Neuron (in vitro differentiated cells): ENCODE measurements around the gene PRKN.
A peak's percentile ranks its signal among the peaks of the same experiment; 100 is the strongest.

Source experiments
- H2AFZ ChIP-seq: one replicate; pipeline ENCODE4 v1.6.1; 2013; ENCODE audit warnings: low read depth, mild to moderate bottlenecking, inconsistent platforms, low read length, moderate library complexity
- H3K27me3 ChIP-seq: one replicate; pipeline ENCODE4 v1.6.1; 2013; ENCODE audit warnings: low read length; ENCODE audit not compliant: insufficient read depth
- H3K36me3 ChIP-seq: one replicate; pipeline ENCODE4 v1.6.1; 2013; ENCODE audit warnings: low read length; ENCODE audit not compliant: insufficient read depth
- H3K4me1 ChIP-seq: one replicate; pipeline ENCODE4 v1.6.1; 2013; ENCODE audit warnings: low read length; ENCODE audit not compliant: insufficient read depth
- H3K4me3 ChIP-seq: 2 replicates; pipeline ENCODE4 v1.5.1; 2013; ENCODE audit warnings: mild to moderate bottlenecking, low read length, moderate library complexity
- H3K9me3 ChIP-seq: one replicate; pipeline ENCODE4 v1.6.1; 2013; ENCODE audit warnings: low read length

PRKN gene

DNA sequence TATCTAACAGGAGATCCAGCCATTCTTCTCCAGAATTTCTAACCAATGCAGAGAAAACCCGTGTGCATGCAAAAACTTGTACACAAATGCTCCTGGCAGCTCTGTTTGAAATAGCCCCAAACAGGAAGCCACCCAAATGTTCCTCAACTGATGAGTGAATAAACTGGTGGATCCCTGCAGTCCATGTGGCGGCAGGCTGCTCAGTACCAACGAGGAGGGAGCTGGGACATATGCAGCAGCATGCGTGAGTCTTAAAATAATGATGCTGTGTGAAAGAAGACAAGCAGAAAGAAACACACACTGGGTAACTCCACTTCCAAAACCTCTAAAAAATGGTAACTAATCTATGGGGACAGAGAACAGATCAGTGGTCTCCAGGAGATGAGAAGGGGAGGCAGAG, 911.6 kb downstream of the PRKN start:
- peaks cover 3% of the 10 kb centered on the region for H3K9me3 ChIP-seq
- peak overlapping the region; percentile 48 for H2AFZ ChIP-seq
- no peaks in the 10 kb centered on the region for H3K36me3 ChIP-seq
- H3K4me3 ChIP-seq, result no peak overlapping the region
- H3K27me3 ChIP-seq, result no peaks in the 10 kb centered on the region
- peaks cover 5% of the 10 kb centered on the region for H3K4me1 ChIP-seq

DNA sequence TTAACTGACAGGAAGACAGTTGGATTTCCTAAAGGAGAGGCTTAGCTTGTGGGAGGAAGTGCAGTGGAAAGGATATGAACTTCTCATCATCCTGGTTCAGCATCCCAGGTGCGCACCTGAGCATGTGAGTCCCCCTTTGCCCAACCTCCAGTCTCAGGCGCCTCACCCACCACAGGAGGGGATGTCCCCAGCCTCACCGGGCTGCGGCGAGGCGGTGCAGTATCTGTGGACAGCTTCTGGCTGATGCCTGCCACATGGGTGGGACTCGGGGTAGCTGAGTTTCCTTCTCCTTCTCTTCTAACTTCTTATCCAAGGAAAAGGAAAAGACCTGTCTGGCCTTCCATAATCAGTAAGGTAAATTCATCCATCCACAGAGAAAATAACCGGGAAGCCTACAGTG, 914.4 kb downstream of the PRKN start:
- Histone ChIP-seq H3K4me3 (no peak overlapping the region), H2AFZ (no peak overlapping the region), H3K27me3 (no peaks in the 10 kb centered on the region), H3K4me1 (peaks cover 5% of the 10 kb centered on the region), H3K9me3 (peaks cover 3% of the 10 kb centered on the region), H3K36me3 (no peaks in the 10 kb centered on the region)

DNA sequence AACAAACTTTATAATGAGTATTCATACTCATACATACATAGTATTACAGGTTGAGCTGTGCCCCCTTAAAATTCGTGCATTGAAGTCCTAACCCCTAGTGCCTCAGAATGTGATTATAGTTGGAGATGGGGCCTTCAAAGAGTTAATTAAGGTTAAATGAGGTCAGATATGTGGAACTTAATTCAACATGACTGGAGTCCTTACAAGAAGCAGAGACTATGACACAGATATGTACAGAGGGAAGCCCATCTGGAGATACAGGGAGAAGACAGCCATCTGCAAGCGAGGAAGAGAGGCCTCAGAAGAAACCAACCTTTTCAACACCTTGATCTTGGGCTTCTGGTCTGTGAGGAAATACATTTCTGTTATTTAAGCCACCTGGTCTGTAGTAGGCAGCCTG, 917.6 kb downstream of the PRKN start:
- Histone ChIP-seq H3K4me3 (no peak overlapping the region), H2AFZ (no peak overlapping the region), H3K36me3 (no peaks in the 10 kb centered on the region), H3K9me3 (peaks cover 3% of the 10 kb centered on the region), H3K4me1 (no peaks in the 10 kb centered on the region), H3K27me3 (no peaks in the 10 kb centered on the region)

DNA sequence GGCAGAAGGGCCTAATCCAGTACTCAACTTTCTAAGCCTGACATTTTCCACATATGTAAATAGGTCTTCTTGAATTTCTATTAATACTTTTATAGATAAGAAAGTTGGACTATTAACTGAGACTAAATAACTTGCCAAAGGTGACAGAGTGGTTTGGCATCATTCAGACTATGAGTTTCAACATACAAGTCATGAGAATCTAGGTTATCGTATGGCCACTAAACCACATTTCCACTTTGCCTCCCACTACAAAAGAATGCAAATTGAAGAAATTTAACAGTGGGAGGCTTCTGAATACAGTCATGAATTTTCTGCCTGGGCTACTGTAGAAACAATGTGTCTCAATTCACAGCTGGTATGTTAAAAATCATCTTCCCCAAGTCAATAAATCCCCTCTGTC, 922.7 kb downstream of the PRKN start:
- Histone ChIP-seq H2AFZ (no peak overlapping the region), H3K4me1 (no peaks in the 10 kb centered on the region), H3K4me3 (no peak overlapping the region), H3K36me3 (no peaks in the 10 kb centered on the region), H3K9me3 (no peaks in the 10 kb centered on the region), H3K27me3 (no peaks in the 10 kb centered on the region)

DNA sequence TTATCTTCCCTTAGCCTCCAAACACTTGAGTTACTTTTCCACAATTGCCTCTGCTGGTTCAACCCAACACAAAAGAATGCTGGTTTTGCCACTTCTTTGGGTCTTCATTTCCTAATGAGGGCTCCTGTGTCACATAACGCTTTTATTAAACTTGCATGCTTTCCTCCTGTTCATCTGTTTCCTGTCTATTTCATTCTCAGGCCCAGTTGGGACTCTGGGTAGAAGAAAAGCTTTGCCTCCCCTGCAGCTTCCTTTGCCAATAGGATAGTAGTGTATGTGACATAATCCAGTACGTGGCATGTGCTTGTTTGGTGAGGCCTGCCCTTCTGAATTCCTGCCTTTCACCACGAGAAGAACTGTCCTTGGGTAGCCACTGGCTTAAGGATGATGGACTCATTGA, 924.4 kb downstream of the PRKN start:
- H3K4me1 ChIP-seq, result no peaks in the 10 kb centered on the region
- H3K27me3 ChIP-seq, result no peaks in the 10 kb centered on the region
- no peaks in the 10 kb centered on the region for H3K9me3 ChIP-seq
- no peak overlapping the region for H3K4me3 ChIP-seq
- no peak overlapping the region for H2AFZ ChIP-seq
- H3K36me3 ChIP-seq, result no peaks in the 10 kb centered on the region

DNA sequence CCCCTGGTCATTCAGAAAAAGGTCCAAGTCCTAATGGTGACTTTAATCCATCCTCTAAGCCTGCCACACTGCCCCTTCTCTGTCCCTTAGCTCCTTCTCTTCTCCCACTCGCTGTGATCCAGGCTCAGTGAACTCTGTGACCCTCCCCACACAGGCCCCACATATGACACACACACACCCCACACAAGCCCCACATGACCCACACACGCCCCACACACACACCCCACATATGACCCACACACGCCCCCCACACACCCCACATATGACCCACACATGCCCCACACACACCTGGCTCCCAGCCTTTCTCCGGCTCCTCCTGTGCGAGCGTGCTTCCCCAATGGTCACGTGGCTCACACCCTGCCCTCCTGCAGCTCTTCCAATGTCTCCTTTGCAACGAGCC, 925.3 kb downstream of the PRKN start:
- H2AFZ ChIP-seq, result no peak overlapping the region
- H3K4me1 ChIP-seq, result no peaks in the 10 kb centered on the region
- no peak overlapping the region for H3K4me3 ChIP-seq
- H3K27me3 ChIP-seq, result no peaks in the 10 kb centered on the region
- no peaks in the 10 kb centered on the region for H3K36me3 ChIP-seq
- no peaks in the 10 kb centered on the region for H3K9me3 ChIP-seq

DNA sequence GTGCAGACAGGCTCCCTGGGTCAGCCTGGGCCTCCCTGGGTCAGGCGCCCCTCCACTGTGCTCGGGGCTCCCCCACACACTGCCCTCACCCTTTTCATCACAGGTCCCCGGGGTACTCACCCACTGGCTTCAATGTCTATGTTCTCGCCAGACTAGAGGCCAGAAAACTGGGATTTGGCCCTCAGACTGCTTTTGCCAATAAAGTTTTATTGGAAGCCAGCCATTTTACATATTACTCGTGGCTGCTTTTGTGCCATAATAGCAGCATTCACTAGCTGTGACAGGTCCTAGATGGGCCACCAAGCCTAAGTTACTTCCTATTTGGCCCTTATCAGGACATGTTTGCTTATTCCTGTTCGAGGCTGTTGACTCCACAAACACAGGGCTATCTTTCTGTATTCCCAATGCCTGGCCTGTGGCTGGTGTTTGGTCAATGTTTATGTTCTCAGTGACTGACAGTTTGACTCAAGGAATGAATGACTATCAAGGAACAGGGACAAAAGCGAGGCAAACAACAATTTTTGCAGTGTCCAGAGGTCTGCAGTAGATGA, 928.6 kb downstream of the PRKN start:
- no peak overlapping the region for H2AFZ ChIP-seq
- H3K4me3 ChIP-seq, result no peak overlapping the region
- no peaks in the 10 kb centered on the region for H3K9me3 ChIP-seq
- H3K27me3 ChIP-seq, result no peaks in the 10 kb centered on the region
- H3K4me1 ChIP-seq, result no peaks in the 10 kb centered on the region
- H3K36me3 ChIP-seq, result no peaks in the 10 kb centered on the region

DNA sequence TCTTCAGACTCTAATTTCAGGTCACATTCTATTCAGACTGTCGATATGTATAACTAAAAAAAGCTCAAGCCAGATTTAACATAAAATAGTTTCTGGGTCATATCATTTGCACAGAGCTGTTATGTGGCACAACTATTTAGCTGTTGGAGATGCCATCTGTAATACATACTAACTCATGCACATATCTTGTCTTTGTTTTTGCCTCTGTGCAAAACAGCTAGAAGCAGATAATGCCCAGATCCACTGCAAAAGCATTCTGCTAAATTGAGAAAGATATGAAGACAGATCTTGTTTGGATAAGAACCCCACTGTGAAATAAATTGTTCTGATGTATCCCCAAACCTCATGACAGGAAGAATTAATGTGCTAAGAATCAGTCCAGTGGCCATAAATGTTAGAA, 930.9 kb downstream of the PRKN start:
- Histone ChIP-seq H3K4me1 (peaks cover 3% of the 10 kb centered on the region), H3K4me3 (no peak overlapping the region), H2AFZ (no peak overlapping the region), H3K36me3 (no peaks in the 10 kb centered on the region), H3K9me3 (peaks cover 2% of the 10 kb centered on the region), H3K27me3 (no peaks in the 10 kb centered on the region)

DNA sequence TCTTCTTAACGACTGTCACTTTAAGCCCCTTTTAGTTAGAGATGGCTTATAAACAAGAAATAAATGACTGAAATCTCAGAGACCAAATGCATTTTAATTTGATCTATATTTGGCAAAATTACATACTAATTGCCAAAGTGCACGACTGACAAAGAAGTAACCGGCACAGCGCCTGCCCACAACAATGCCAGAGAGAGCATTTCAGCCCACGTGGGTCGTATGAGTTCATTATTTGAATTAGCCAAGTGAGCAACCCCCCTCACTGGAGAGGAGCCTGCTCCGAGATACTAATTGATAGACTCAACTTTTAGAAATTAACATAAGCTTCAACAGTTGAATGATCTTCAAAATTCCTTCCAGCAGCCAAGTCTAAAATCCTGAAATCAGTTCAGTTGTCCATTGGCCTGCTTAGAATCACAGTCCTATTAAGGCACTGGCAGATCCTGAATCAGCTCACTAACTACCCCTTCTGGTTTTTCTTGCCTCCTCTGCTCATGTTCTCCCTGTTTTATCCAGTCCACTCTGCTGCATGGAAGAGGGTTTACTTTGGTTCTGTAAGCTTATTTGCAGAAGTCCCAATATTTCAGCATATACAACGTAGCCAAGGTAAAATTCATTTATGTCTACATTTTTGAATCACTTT, 934.6 kb downstream of the PRKN start:
- H2AFZ ChIP-seq, result no peak overlapping the region
- H3K4me1 ChIP-seq, result peaks cover 3% of the 10 kb centered on the region
- no peaks in the 10 kb centered on the region for H3K36me3 ChIP-seq
- no peaks in the 10 kb centered on the region for H3K27me3 ChIP-seq
- H3K9me3 ChIP-seq, result peaks cover 5% of the 10 kb centered on the region
- no peak overlapping the region for H3K4me3 ChIP-seq

DNA sequence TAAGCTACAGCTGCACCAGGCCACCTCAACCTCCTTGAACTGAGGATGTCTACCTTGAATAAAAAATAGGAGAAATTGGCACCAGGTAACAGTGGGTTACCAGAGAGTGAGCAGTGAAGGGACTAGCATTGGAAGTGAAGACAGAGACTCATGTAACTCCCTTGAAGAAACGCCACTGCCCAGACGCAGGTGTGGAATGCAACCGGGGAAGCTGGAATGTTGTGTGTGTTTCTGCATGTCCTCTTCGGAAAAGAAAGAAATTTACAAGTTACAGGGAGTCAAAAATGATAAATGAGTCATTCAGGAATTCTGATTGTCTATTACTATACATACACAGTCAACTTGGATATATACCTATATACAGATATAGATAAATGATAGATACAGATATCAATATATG, 939.0 kb downstream of the PRKN start:
- no peak overlapping the region for H3K4me3 ChIP-seq
- no peaks in the 10 kb centered on the region for H3K36me3 ChIP-seq
- no peaks in the 10 kb centered on the region for H3K27me3 ChIP-seq
- H3K4me1 ChIP-seq, result peaks cover 3% of the 10 kb centered on the region
- H3K9me3 ChIP-seq, result peaks cover 5% of the 10 kb centered on the region
- no peak overlapping the region for H2AFZ ChIP-seq

DNA sequence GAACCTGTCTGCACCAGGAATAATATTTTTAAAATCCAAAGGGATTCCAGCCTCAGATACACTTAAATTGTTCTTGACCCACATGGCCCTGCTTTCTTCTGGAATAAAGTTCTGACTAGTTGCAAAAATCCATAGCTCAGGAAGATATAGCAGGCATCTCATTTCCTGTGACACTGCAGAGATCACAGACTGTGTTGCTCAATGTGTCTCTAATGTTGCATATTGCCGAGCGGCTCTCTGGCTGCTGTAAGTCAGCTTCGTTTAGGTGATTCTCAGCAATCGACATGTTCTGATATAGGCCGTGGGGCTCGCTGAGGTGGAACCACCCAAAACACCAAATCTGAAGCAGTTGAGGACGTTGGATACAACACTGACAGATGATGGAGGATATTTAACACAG, 955.4 kb downstream of the PRKN start:
- Histone ChIP-seq H2AFZ (no peak overlapping the region), H3K9me3 (no peaks in the 10 kb centered on the region), H3K4me1 (no peaks in the 10 kb centered on the region), H3K27me3 (no peaks in the 10 kb centered on the region), H3K4me3 (no peak overlapping the region), H3K36me3 (no peaks in the 10 kb centered on the region)

DNA sequence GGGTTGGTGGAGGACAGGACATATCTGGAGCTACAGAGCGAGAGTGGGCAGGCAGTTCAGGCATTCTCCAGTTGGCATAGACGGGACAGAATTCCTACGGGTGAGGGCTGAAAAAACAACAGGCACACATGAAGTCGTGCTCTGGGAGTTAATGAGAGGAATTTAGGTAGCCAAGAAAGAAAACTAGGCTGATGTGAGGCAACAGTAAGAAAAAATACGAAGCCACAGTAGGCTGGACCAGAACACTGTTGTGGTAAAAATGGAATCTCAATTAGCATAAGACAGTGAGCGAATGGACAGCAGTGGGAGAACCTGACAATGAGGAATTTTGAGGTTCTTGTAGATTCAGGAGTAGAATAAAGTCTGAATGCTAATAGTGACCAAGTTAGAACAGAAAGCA, 965.6 kb downstream of the PRKN start:
- H3K4me1 ChIP-seq, result no peaks in the 10 kb centered on the region
- H3K9me3 ChIP-seq, result no peaks in the 10 kb centered on the region
- no peak overlapping the region for H3K4me3 ChIP-seq
- H2AFZ ChIP-seq, result no peak overlapping the region
- no peaks in the 10 kb centered on the region for H3K36me3 ChIP-seq
- no peaks in the 10 kb centered on the region for H3K27me3 ChIP-seq

DNA sequence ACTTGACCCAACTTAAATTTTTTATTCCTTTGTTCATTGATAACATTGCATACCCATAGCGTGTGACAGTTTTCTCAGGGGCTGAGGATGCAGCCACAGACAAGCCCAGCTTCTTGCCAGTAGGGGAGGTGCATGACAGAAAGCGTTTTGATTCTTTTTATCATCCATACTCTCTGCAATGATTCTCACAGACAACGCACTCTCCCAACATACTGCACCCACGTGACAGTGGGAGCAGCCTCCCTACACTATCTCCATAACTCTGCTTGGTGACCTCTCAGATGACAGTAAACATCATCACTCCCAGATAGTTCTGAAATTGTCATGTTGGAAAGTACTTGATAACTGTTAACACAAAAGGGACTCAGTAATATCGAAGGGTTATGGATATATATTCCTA, 972.5 kb downstream of the PRKN start:
- Histone ChIP-seq H3K9me3 (no peaks in the 10 kb centered on the region), H3K27me3 (no peaks in the 10 kb centered on the region), H3K36me3 (no peaks in the 10 kb centered on the region), H3K4me3 (no peak overlapping the region), H3K4me1 (no peaks in the 10 kb centered on the region), H2AFZ (no peak overlapping the region)

DNA sequence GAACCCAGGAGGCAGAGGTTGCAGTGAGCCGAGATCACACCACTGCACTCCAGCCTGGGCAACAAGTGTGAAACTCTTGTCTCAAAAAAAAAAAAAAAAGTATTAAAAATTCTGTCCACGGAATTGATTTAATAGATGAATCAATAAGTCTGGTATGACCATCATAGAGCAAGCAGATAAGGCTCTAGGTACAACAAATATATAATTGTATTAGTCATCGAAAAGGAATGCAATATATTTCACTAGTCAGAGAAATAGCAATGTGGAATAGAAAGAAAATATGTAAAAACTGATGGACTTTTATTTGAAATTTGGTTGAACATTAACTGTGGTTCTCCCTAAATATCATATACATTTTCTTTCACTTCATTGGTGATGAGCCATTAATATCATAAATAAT, 976.9 kb downstream of the PRKN start:
- Histone ChIP-seq H3K27me3 (no peaks in the 10 kb centered on the region), H3K4me3 (no peak overlapping the region), H2AFZ (no peak overlapping the region), H3K4me1 (no peaks in the 10 kb centered on the region), H3K9me3 (no peaks in the 10 kb centered on the region), H3K36me3 (no peaks in the 10 kb centered on the region)
